HepG2 (cell line): ENCODE measurements around the gene ADAMTS16. TPM values are rescaled to one million over a fixed set of nuclear protein-coding genes. Genes with fewer than 3 reads are reported as not detected.

Source experiments
- ATAC-seq: fragments of 200-7000 bp; cut with Tn5 transposase; 3 replicates; pipeline ENCODE4 v1.9.1; 2020; ENCODE audit warnings: mild to moderate bottlenecking, moderate library complexity
- BruUV-seq: library from RNA; stranded (reverse); fragments of 400-500 nt; replicated peaks from 2 replicates; lab custom pipeline; 2021; lab: Mats Ljungman, UMichigan
- CTCF ChIA-PET: fragments of 300-600 bp; formaldehyde crosslinking; extraction: SDS; loops from one replicate; lab custom pipeline; 2021; ENCODE audit warnings: low total read pairs, inconsistent platforms, low intra/inter-chr PET ratio; lab: Yijun Ruan, JAX
- POLR2A ChIA-PET: fragments of 350-600 bp; sonication (Branson Sonifier 250); formaldehyde crosslinking; loops from one replicate; lab custom pipeline; 2020; ENCODE audit warnings: antibody characterized with exemption, inconsistent platforms; lab: Yijun Ruan, JAX
- DNase-seq: peaks from one replicate; pipeline ENCODE4 v3.0.0-alpha.2; 2015; ENCODE audit warnings: low spot score
- FAIRE-seq: peaks from 3 replicates; lab custom pipeline; 2011; peaks lifted over from hg19 to GRCh38; lab: Jason Lieb, UNC
- H2AFZ ChIP-seq: one replicate; pipeline ENCODE4 v1.6.1; 2011; ENCODE audit warnings: low read length, inconsistent platforms
- H3K27ac ChIP-seq: fragments of 300-600 bp; 3 replicates; pipeline ENCODE4 v1.8.0; 2011; ENCODE audit warnings: mixed run types, mild to moderate bottlenecking, mixed read lengths, low read length, inconsistent platforms; ENCODE audit not compliant: insufficient read depth; ENCODE audit errors: extremely low read length
- H3K27me3 ChIP-seq, 2 experiments: fragments of 200-600 bp in 1 of 2; 2 replicates in 1 of 2; 3 replicates in 1 of 2; pipeline versions ENCODE4 v1.6.0 to v1.8.0; 2011; ENCODE audit warnings: low read length in 2 of 2, mild to moderate bottlenecking in 2 of 2, moderate library complexity in 2 of 2, inconsistent platforms in 1 of 2; ENCODE audit not compliant: insufficient read depth in 2 of 2, control insufficient read depth in 1 of 2
- H3K36me3 ChIP-seq, 2 experiments: fragments of 200-600 bp in 1 of 2; replicated peaks in 1 of 2; 2 replicates in 1 of 2; 3 replicates in 1 of 2; pipeline versions ENCODE4 v1.5.1 to v1.8.0; 2011; ENCODE audit warnings: low read length in 2 of 2, inconsistent platforms in 1 of 2; ENCODE audit not compliant: insufficient read depth in 2 of 2, control insufficient read depth in 1 of 2
- H3K4me1 ChIP-seq: 2 replicates; pipeline ENCODE4 v1.5.1; 2012; ENCODE audit warnings: low read length, inconsistent platforms; ENCODE audit not compliant: insufficient read depth
- H3K4me2 ChIP-seq: 2 replicates; pipeline ENCODE4 v1.6.0; 2011; ENCODE audit warnings: low read depth, low read length, inconsistent platforms
- H3K4me3 ChIP-seq, 3 experiments: fragments of 200-600 bp in 1 of 3; sonication (generic), shearing (Covaris generic) in 1 of 3; replicated peaks in 1 of 3; 2 replicates each; pipeline ENCODE4 v1.5.1; 2011 to 2016; ENCODE audit warnings: low read length in 3 of 3, inconsistent platforms in 2 of 3, low read depth in 2 of 3, mild to moderate bottlenecking in 2 of 3, control low read depth in 1 of 3, mixed read lengths in 1 of 3; ENCODE audit not compliant: insufficient read depth in 1 of 3
- H3K79me2 ChIP-seq: one replicate; pipeline ENCODE4 v1.6.1; 2011; ENCODE audit warnings: low read length, inconsistent platforms; ENCODE audit not compliant: insufficient read depth
- H3K9ac ChIP-seq: 2 replicates; pipeline ENCODE4 v1.6.0; 2011; ENCODE audit warnings: mild to moderate bottlenecking, low read depth, low read length, inconsistent platforms; ENCODE audit not compliant: insufficient read depth
- H3K9me3 ChIP-seq: 2 replicates; pipeline ENCODE4 v1.5.1; 2012; ENCODE audit warnings: mild to moderate bottlenecking, low read length
- H4K20me1 ChIP-seq: 2 replicates; pipeline ENCODE4 v1.6.0; 2011; ENCODE audit warnings: inconsistent platforms, mild to moderate bottlenecking, low read length, moderate library complexity; ENCODE audit not compliant: insufficient read depth
- FOXP4 ChIP-seq: sonication (generic); formaldehyde crosslinking; IDR thresholded peaks from 2 replicates; pipeline ENCODE4 v1.4.0; 2020; ENCODE audit warnings: missing genetic modification reagents
- LBX2 ChIP-seq: sonication (generic); formaldehyde crosslinking; IDR thresholded peaks from 2 replicates; pipeline ENCODE4 v1.5.0; 2020; ENCODE audit warnings: missing genetic modification reagents, mild to moderate bottlenecking, borderline replicate concordance
- ZBED4 ChIP-seq: sonication (generic); formaldehyde crosslinking; IDR thresholded peaks from 2 replicates; pipeline ENCODE4 v1.4.0; 2020; ENCODE audit warnings: missing genetic modification reagents, borderline replicate concordance
- ZBTB25 ChIP-seq: IDR thresholded peaks from 2 replicates; pipeline ENCODE4 v1.6.1; 2018; ENCODE audit warnings: missing genetic modification reagents
- ZNF121 ChIP-seq: sonication (generic); formaldehyde crosslinking; IDR thresholded peaks from 2 replicates; pipeline ENCODE4 v1.5.0; 2020; ENCODE audit warnings: mild to moderate bottlenecking, missing genetic modification reagents
- ZNF136 ChIP-seq: sonication (generic); formaldehyde crosslinking; IDR thresholded peaks from 2 replicates; pipeline ENCODE4 v1.8.1; 2022; ENCODE audit warnings: low read depth, mild to moderate bottlenecking, moderate library complexity, missing genetic modification reagents
- ZNF335 ChIP-seq: sonication (generic); formaldehyde crosslinking; IDR thresholded peaks from 2 replicates; pipeline ENCODE4 v1.4.0; 2020; ENCODE audit warnings: missing genetic modification reagents
- WGBS: methylation state at CpG from one replicate; pipeline ENCODE4 v1.1.6; 2017; ENCODE audit warnings: low lambda C conversion rate; 5-methylcytosine and 5-hydroxymethylcytosine counted together
- in situ Hi-C: cut with HindIII; loops from 2 replicates; pipeline ENCODE4 v1.10.0; 2017; ENCODE audit warnings: low pct_unique_long_range_greater_than_20kb; ENCODE audit not compliant: extremely low pct_ligation_motif_present
- intact Hi-C: fragments of 100-400 bp; cut with micrococcal nuclease; formaldehyde crosslinking; loops from one replicate; pipeline ENCODE4 v1.10.0; 2022; ENCODE audit not compliant: unreplicated experiment
- polyA plus RNA-seq, 8 experiments: library from polyadenylated mRNA; depleted of rRNA in 3 of 8; stranded (reverse) in 7 of 8; unstranded in 1 of 8; fragments of >200 nt; fragmentation: Illumina TruSeq in 4 of 8; extraction: Trizol in 4 of 8; gene quantifications; 2 replicates each; pipeline versions ENCODE4 v1.2.1 to v1.2.3, GENCODE V29; 2011 to 2016; ENCODE audit warnings: low read depth in 4 of 8, missing spikeins in 1 of 8, mixed read lengths in 1 of 8; ENCODE audit not compliant: insufficient read depth in 1 of 8
- total RNA-seq, 5 experiments: library from RNA; depleted of rRNA; stranded (reverse); fragments of >200 nt; fragmentation: Illumina TruSeq; extraction: Trizol; gene quantifications; 2 replicates each; pipeline ENCODE4 v1.2.3, GENCODE V29; 2016; ENCODE audit warnings: low read depth in 1 of 5

ADAMTS16 gene
- total and polyA plus RNA-seq, 2 of the 13 experiments (the other 11 are each of a cell fraction or from before 2014, with no cell fraction given) = 0.02 to 0.03 TPM

GRCh38 chr5:5145651-5146529 is 5.8 kb downstream of the ADAMTS16 start (continued):
- no peak for TF ChIP-seq ZBED4 (CRISPR knock-in tag)
- no peak for TF ChIP-seq ZNF335 (CRISPR knock-in tag)
- no peak for TF ChIP-seq ZNF136

- H3K27ac ChIP-seq = no peak overlapping the region
- no peak overlapping the region for H3K4me2 ChIP-seq
Measured at GRCh38 chr5:5146530-5147160, 6.5 kb downstream of the ADAMTS16 start.

More at GRCh38 chr5:5146530-5147160, 6.5 kb downstream of the ADAMTS16 start:
- H3K79me2 ChIP-seq = no peaks in the 10 kb centered on the region
- H3K9ac ChIP-seq = no peak overlapping the region
- no peaks in the 10 kb centered on the region for H3K36me3 ChIP-seq
- no peak for DNase-seq
- H3K4me1 ChIP-seq = no peaks in the 10 kb centered on the region
- TF ChIP-seq ZNF121 (CRISPR knock-in tag) (no peak), ZBTB25 (CRISPR knock-in tag) (no peak), FOXP4 (no peak), LBX2 (no peak)
- intact Hi-C loops = no loop called here
- ChIA-PET CTCF (no interaction called here), POLR2A (no interaction called here)
- ATAC-seq = no peak
- BruUV-seq = no TSS peak
- in situ Hi-C loops = loop anchor here (25.0 kb wide), 1 partner anchor 266 kb away; the partner anchor contains the start of gene ICE1
- no peaks in the 10 kb centered on the region; a peak in 1 of 5 replicates for H3K27me3 ChIP-seq
- no peak overlapping the region for H2AFZ ChIP-seq
- WGBS = 44% methylated on average over 11 of the region's 11 CpGs
- no peak for FAIRE-seq
- H3K4me3 ChIP-seq = no peak overlapping the region
- peaks cover 5% of the 10 kb centered on the region; the same call in 1 of the 2 replicates for H3K9me3 ChIP-seq
- no peaks in the 10 kb centered on the region for H4K20me1 ChIP-seq
